Stimulated activated naive CD4-positive, alpha-beta T cell (primary cell): ENCODE results near the gene CPNE9.

Experiments used
- DNase-seq, 6 experiments: peaks; one replicate each; lab custom pipeline; 2025; lab: John Stamatoyannopoulos, UW

CPNE9 gene

DNA sequence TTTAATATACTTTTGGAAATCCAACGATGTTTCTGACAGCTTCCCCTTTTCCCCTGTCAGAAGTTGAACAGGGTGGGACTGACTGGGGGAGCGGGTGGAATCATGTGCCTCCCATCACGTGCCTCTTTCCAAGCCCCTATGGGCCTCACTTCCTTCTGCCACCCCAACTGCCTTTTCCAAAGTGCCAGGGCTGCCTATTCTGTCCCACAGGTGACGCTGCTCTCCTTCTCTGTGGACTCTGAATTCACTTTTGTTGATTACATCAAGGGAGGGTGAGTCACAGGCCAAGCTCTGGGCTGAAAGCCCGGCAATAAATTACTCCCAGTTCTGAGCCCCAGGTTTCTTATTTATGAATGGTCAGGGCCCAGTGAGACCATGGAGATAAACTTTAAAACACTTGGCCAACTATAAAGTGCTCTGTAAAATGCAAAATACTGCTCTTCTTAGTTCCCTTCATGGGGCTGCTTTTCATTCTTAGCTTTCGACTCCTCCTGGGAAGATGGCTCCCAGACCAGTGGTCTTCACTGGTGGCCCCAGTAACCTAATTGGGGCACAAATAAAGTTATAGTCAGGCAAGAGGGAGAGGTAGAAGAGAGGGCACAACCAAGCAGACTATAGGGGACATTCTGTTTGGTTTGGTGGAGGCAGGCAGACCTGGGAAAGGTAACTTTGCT lies 12.3 kb downstream of the CPNE9 start:
- no peak for DNase-seq

DNA sequence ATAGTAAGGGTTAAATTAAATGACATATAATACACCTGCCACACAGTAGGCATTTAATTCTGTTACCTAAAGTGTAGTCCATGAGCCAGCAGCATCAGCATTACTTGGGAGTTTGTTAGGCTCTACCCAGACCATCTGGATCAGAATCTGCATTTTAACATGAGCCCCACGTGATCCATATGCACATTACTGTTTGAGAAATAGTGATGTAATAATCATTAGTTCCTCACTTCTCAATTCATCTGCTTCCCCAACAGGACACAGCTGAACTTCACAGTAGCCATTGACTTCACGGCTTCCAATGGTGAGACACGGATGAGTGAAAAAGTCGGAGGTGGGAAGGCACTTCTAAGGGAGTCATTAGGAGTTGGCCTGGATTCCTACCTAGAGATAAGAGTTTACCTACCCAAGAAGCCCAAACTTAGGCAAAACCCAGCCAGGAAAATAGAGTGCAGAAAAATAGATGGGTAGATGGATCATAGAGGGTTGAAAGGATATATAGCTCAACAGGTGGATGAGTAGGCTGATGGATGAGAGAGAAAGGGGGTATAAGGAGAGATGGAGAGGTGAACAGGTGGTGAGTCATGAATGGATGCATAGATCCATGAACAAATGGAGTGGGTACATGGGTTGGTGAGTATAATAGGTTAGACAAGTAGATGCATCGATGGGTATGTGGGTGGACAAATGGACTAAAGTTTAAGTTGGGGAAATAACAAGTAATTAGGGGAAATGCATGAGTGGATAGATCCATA lies 13.3 kb downstream of the CPNE9 start:
- DNase-seq: no peak

DNA sequence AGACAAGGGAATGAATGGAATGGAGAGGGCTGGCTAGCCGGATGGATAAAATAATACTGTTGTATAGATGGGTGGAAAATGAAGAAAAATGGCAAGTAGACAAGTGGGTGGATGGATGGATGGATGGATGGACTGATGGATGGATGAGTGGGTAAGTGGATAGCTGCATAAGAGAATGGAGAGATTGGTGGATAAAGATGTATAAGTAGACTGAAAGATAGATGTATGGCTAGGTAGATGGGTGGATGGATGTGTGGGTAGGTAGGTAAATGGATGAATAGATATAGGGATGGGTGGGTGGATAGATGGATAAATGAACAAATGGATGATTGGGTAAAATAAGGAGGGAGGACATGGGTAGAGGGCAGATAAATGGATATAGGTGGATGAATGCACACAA lies 13.9 kb downstream of the CPNE9 start:
- DNase-seq: no peak

DNA sequence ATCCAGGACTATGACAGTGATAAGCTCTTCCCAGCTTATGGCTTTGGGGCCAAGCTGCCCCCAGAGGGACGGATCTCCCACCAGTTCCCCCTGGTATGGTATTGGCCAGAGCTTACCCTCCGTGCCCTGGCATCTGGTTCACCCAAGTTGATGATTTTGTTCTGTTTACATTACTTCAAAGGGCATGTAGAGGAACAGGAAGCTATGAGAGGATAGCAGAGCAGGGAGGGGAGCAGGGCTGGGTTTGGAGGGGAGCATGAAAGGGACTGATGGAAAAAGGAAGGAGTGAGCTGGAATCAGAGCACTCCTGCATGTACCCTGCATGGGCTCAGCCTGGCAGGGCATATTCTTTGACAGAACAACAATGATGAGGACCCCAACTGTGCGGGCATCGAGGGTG lies 14.5 kb downstream of the CPNE9 start:
- DNase-seq: peak in 1 of 6 experiments; percentile 11

DNA sequence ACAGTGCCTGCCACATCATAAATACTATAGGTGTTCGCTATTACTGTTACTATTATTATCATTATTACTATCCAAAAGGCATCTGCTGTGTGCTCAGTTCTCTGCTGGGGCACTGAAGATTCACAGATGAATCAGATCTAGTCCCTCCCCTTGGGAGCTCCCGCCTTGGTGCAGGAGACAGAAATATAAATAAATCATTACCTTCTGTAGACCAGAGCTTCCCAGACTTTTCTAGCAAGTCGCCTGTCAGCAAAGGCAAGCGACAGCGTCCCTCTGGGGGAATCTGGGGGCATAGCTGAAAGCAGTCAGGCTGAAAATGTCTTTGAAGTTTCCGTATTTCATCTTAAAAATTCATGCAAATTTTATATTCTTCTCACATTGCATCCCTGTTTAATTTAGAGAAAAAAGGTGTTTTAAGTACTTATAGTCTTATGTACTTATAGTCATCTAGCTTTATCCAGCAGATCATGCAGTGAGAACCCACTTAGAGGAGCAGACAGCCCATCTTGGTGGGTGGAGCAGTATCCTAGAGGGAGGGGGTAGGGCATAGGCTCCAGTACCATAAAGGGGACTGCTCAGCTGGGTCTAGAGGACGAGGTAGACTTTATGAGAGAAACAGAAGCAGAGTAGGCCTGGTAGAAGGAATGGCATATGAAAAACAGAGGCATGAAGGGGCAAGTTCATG lies 17.5 kb downstream of the CPNE9 start:
- no peak for DNase-seq

DNA sequence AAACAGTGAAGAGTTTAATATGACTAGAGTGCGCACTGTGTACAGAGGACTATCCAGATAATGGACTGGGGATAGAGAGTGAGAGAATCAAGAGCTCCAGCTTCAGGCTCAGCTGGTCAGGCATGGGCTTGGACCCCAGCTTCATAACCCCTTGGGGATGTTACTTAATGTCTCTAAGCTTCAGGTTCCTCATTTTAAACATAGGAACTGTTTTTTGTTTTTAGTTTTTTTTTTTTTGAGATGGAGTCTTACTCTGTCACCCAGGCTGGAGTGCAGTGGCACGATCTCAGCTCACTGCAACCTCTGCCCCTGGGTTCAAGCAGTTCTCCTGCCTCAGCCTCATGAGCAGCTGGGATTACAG lies 18.0 kb downstream of the CPNE9 start:
- no peak for DNase-seq

DNA sequence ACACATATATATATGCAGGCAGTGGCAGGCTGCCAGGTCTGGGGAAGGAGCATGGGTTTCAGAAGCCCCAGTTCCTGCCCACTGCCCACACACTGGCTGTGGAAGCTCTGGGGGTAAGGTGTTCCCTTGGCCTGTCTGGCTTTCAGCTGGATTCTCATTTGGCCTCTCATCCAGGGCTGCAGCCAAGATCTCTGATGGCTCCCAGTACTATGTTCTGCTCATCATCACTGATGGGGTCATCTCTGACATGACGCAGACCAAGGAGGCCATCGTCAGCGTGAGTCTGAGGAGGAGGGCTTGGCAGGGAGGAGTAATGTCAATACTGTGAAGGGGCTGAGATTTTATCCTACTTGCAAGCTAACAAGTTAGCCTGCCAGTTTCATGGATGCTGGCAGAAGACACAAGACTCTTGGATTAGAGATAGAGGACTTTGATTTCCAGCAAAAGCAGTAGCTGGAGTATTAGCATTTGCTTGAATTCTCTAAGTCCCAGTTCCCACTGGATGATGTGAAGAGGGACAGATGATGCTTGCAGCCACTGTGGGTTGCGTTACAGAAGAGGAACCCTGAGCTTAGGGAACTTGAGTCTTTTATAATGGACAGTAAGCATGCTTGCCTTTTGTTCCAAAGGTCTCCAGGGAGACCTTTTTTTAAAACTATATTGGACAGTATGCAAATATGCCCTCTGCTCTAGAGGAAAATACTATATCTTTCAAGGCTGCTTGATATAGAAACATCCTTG lies 22.3 kb downstream of the CPNE9 start:
- no peak for DNase-seq

DNA sequence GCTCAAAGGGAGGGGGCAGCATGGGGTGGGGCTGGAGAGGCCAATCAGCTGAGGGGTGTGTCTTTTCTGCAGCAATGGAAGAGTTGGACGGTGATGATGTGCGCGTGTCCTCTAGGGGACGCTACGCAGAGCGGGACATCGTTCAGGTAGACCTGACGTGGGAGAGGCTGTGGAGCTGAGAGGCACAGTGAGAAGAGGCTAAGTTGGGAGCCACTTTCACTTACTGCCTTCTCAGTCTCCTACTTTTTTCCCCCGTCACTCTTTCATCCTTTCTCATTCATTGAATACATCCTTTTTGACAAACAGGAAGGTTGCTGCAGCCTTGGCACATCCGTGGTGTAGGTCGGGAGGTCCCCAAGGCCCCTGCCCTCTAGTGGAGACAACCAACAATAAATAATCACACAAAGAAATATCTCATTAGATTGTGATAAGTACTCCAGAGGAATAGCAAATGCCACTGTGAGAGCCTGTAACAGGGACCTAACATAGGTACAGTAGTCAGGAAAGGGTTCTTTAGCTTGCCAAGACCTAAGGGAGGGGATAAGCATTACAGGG lies 23.5 kb downstream of the CPNE9 start:
- peak; percentile 39 to 76 (median 48) for DNase-seq

DNA sequence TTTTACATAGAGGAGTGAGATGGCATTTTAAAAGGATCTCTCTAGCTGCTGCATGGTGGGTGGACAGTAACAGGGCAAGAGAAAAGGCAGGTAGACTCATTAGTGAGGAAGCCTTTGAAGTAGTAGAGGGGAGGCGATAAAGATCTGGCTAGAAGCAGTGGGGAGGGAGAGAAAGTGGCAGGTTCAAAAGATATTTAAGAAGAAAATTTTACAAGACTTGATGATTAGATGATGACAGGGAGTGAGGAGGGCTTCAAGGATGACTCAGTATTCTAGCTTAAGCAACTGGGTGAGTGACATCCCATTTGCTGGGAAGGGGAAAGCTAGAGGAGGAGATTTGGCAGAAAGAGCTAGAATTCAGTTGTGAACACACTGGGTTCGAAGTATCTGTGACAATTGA lies 24.1 kb downstream of the CPNE9 start:
- no peak for DNase-seq

GRCh38 chr3:9729419-9729818 lies 25.8 kb downstream of the CPNE9 start:
- no peak for DNase-seq

DNA sequence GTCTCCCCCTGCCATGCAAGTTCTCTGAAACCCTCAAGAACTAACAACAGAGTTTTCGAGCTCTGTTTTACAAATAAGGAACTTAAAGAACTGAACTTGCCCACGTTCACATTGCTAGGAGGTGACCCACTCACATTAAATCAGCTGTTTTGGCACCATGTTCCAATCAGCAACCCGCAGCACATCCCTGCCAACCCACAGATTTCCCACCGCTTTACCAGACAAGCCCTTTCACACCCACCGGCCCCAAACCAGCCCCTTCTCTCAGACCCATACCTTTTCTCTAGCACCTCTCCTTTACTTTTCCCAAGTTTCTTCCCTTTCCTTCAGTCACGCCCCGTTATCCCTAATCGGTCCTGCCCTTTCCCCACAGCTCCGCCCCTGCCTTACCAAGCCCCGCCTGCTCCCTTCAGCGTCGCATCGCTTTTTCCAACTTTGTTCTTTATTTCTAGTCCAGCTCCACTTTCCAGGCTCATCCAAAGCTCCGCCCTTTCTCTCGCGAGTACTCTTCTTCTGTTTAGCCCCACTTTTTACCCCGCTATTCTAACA lies 27.1 kb downstream of the CPNE9 start:
- DNase-seq: no peak

- DNase-seq: peak; percentile 97 to 99 (median 99)
These were observed 27.8 kb downstream of the CPNE9 start, which contains the start of gene BRPF1 for GRCh38 chr3:9731206-9732079. TSS of gene BRPF1 (plus strand) at chr3:9731735. CDS start at chr3:9734141, 2,406 bp downstream.

DNA sequence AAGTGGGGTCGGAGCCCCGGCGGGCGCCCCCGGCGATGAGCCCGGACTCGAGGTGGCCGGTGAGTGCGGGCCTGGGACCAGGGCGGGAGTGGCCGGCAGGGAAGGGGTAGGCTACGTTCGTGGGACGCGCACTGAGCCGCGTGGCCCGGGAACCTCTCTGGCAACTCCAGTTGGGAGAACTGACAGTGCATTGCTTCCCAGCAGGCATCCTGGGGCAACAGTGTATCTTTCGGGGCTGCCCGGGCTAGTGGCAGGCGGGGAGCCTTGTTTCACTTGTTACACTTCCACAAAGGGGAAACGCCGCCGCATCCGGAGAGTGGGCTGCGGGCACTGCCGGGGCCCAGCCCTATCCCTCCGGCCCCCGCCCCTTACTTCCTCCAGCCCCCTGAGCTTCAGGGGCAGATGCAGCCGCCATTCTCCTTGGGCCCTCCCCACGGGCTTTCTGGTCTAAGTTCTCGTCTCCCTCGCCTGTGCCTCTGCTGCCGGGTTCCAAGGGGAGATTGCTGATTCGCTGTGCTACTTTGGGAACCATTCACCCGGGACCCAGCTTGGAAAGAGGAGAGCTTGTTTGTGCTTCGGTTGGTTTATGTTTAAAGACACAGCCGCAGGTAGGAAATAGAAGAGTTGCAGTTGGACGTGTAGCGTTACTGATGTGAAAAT lies 28.6 kb downstream of the CPNE9 start:
- peak in 4 of 6 experiments; percentile 21 to 41 (median 28) for DNase-seq

DNA sequence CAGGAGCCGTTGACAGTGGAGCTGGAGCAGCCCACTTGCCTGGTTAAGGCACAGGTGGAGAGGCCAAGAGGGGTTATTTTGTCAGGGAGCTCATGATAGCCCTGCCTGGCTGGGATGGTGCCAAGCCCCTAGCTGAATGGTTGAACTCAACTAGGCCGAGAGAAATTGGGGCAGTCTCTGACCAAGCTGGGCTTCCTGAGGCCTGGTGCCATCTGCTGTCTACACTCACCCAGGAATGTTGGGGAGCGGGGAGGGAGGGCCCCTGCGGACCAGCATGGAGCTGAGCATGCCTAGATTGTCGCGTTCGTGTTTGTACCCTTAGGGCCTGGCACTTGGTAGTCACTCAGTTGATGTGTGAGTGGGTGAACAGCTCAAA lies 29.1 kb downstream of the CPNE9 start:
- DNase-seq: no peak

- DNase-seq: no peak
These were observed 33.2 kb downstream of the CPNE9 start for GRCh38 chr3:9736831-9737230.

- DNase-seq: no peak
These were observed 35.5 kb downstream of the CPNE9 start for GRCh38 chr3:9739181-9739580.

DNA sequence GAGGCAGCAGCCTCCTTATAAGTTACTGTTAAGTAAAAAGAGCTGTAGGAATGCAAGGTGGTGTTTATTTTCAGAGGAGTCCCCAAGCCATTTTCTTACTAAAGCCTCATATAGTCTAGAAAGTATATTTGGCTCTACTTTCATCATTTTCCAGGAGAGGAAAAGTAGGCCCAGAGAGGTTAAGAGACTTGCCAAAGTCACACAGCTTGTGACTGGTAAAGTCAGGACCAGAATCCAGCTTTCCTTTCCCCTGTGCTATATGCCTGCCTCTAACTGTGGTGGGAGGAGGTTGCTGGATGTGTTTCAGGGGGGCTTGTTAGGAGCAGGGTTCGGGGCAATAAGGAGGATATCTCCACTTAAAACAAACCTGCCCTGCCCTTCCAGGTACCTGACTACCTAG lies 38.9 kb downstream of the CPNE9 start:
- no peak for DNase-seq

- no peak for DNase-seq
These were observed 39.9 kb downstream of the CPNE9 start for GRCh38 chr3:9743548-9743947.

DNA sequence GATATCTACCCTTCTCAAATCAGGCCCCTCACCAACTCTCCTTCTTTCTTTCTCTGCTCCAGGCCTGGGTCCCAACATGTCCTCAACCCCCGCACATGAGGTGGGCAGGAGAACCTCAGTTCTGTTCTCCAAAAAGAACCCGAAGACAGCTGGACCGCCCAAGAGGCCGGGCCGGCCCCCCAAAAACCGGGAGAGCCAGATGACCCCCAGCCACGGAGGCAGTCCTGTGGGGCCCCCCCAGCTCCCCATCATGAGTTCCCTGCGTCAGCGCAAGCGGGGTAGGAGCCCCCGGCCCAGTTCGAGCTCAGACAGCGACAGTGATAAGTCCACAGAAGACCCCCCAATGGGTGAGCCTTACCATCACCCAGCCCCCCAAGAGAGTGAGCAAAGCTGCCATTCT lies 40.5 kb downstream of the CPNE9 start:
- no peak for DNase-seq

DNA sequence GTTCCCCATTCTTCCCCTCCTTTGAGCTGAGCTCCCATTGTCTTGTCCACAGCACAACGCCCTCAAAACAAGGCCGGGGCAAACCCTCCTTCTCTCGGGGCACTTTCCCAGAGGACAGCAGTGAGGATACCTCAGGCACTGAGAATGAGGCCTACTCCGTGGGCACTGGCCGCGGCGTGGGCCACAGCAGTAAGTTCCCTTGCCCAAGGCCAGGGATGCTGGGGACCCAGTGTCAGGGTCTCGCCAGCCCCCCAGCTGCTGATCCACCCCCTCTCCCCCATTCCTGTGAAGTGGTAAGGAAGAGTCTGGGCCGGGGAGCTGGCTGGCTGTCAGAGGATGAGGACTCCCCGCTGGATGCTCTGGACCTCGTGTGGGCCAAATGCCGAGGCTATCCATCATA lies 41.9 kb downstream of the CPNE9 start:
- no peak for DNase-seq
